RWPE2 (cell line): ENCODE data around the gene PRKCE.

ENCODE experiments used
- ATAC-seq: fragments of 200-7000 bp; cut with Tn5 transposase; 3 replicates; pipeline ENCODE4 v1.9.1; 2021; ENCODE audit warnings: low read depth
- DNase-seq: peaks from one replicate; pipeline ENCODE4 v3.0.0-alpha.2; 2020; ENCODE audit warnings: low spot score
- H3K27ac ChIP-seq: fragments of 450-650 bp; 2 replicates; pipeline ENCODE4 v1.5.1; 2017; ENCODE audit warnings: mild to moderate bottlenecking; ENCODE audit not compliant: poor library complexity, severe bottlenecking
- H3K27me3 ChIP-seq: fragments of 250-450 bp; sonication (Bioruptor Pico); 2 replicates; pipeline ENCODE4 v1.5.1; 2021; ENCODE audit warnings: mild to moderate bottlenecking, moderate library complexity; ENCODE audit not compliant: insufficient read depth, poor library complexity, severe bottlenecking
- H3K36me3 ChIP-seq: fragments of 250-450 bp; sonication (Bioruptor Pico); 2 replicates; pipeline ENCODE4 v1.5.1; 2020; ENCODE audit warnings: low read depth, mild to moderate bottlenecking, moderate library complexity
- H3K4me1 ChIP-seq: fragments of 250-450 bp; sonication (Bioruptor Pico); 2 replicates; pipeline ENCODE4 v1.5.1; 2021; ENCODE audit warnings: mild to moderate bottlenecking, moderate library complexity; ENCODE audit not compliant: insufficient read depth, poor library complexity, severe bottlenecking
- H3K4me3 ChIP-seq: fragments of 250-450 bp; sonication (Bioruptor Pico); 2 replicates; pipeline ENCODE4 v1.5.1; 2021; ENCODE audit warnings: mild to moderate bottlenecking, moderate library complexity; ENCODE audit not compliant: severe bottlenecking
- H3K9me3 ChIP-seq: fragments of 250-450 bp; sonication (Bioruptor Pico); 2 replicates; pipeline ENCODE4 v1.5.1; 2021; ENCODE audit warnings: mild to moderate bottlenecking, moderate library complexity; ENCODE audit not compliant: severe bottlenecking
- CTCF ChIP-seq: fragments of 450-650 bp; IDR thresholded peaks from one replicate; pipeline ENCODE4 v1.5.1; 2017; ENCODE audit warnings: mild to moderate bottlenecking, moderate library complexity; ENCODE audit not compliant: poor library complexity, severe bottlenecking

Gene PRKCE

GRCh38 chr2:46122318-46122976 lies 471.0 kb downstream of the PRKCE start:
- Histone ChIP-seq H3K4me3 (no peak overlapping the region), H3K27me3 (no peaks in the 10 kb centered on the region), H3K9me3 (no peaks in the 10 kb centered on the region), H3K4me1 (peaks cover 11% of the 10 kb centered on the region), H3K27ac (no peak overlapping the region), H3K36me3 (no peaks in the 10 kb centered on the region)
- DNase-seq = no peak
- peak; percentile 48; the same call in 1 of the 3 replicates for ATAC-seq
- no peak for TF ChIP-seq CTCF

GRCh38 chr2:46123013-46123412 lies 471.5 kb downstream of the PRKCE start:
- Histone ChIP-seq H3K27ac (no peak overlapping the region), H3K27me3 (no peaks in the 10 kb centered on the region), H3K4me1 (peaks cover 5% of the 10 kb centered on the region), H3K9me3 (no peaks in the 10 kb centered on the region), H3K36me3 (no peaks in the 10 kb centered on the region), H3K4me3 (no peak overlapping the region)
- TF ChIP-seq CTCF = no peak
- DNase-seq (no peak), ATAC-seq (no peak)

GRCh38 chr2:46125798-46126197 lies 474.3 kb downstream of the PRKCE start:
- DNase-seq = no peak
- Histone ChIP-seq H3K27me3 (no peaks in the 10 kb centered on the region), H3K36me3 (no peaks in the 10 kb centered on the region), H3K9me3 (no peaks in the 10 kb centered on the region), H3K4me1 (no peaks in the 10 kb centered on the region), H3K4me3 (no peak overlapping the region), H3K27ac (no peak overlapping the region)
- ATAC-seq = no peak
- no peak for TF ChIP-seq CTCF

- Histone ChIP-seq H3K27me3 (no peaks in the 10 kb centered on the region), H3K27ac (no peak overlapping the region), H3K36me3 (no peaks in the 10 kb centered on the region), H3K4me3 (no peak overlapping the region), H3K9me3 (no peaks in the 10 kb centered on the region), H3K4me1 (no peaks in the 10 kb centered on the region)
- no peak for ATAC-seq
- TF ChIP-seq CTCF = no peak
- DNase-seq = no peak
Measured at GRCh38 chr2:46126571-46126970, 475.1 kb downstream of the PRKCE start.

- H3K27me3 ChIP-seq = no peaks in the 10 kb centered on the region
- H3K4me1 ChIP-seq = no peaks in the 10 kb centered on the region
- H3K36me3 ChIP-seq = no peaks in the 10 kb centered on the region
- no peak overlapping the region for H3K4me3 ChIP-seq
- H3K9me3 ChIP-seq = no peaks in the 10 kb centered on the region
- no peak overlapping the region for H3K27ac ChIP-seq
- ATAC-seq (no peak), DNase-seq (no peak)
- TF ChIP-seq CTCF = no peak
Measured at GRCh38 chr2:46127176-46127575, 475.7 kb downstream of the PRKCE start.
